NCI-H2227 (cell line): ENCODE measurements around the gene RNF222.
"Not testable (repeated sequence)": the region's sequence is repeated elsewhere in the genome, so short reads cannot be mapped to it uniquely, and the experiment has no call there.

Experiments used
- DNase-seq: peaks from one replicate; lab custom pipeline; 2025; ENCODE audit not compliant: unreplicated experiment; lab: John Stamatoyannopoulos, UW

The RNF222 gene

DNA sequence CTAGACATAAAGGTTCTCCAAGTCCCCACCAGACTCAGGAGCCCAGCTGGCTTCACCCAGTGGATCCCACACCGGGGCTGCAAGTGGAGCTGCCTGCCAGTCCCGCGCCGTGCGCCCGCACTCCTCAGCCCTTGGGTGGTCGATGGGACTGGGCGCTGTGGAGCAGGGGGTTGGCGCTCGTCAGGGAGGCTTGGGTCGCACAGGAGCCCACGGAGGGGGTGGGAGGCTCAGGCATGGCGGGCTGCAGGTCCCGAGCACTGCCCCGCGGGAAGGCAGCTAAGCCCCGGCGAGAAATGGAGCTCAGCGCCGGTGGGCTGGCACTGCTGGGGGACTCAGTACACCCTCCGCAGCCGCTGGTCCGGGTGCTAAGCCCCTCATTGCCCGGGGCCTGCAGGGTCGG, 50.6 kb downstream of the RNF222 start:
- not testable (repeated sequence) for DNase-seq

- no peak for DNase-seq
These were observed 51.5 kb downstream of the RNF222 start for GRCh38 chr17:8345951-8346665.

DNA sequence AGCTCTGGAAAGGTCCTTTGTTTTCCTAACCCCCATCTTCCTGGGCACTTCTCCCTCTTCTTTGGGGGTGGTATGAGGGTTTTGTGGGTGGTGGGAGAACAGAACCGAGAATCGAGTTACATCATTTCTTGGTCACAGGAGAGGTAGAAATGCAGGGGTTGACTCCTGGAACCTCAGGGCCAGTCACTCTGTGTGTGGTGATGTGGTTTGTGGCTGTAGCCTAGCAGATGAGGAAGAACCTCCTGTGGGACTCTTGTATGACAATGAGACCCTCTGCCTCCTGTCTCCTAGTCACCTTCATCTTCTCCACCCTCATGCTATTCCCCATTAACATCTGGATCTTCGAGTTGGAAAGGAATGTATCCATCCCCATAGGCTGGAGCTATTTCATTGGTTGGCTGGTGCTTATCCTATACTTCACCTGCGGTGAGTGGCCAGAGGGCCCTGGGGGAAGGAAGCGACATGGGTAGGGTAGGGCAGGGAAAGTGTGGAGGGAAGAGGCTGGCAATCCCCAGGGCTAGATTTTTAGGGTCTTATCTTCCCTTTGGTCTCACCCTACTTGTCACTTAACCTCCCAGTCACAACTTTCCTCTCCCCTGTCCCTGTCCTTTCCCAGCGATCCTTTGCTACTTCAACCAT, 52.5 kb downstream of the RNF222 start:
- DNase-seq, result no peak

DNA sequence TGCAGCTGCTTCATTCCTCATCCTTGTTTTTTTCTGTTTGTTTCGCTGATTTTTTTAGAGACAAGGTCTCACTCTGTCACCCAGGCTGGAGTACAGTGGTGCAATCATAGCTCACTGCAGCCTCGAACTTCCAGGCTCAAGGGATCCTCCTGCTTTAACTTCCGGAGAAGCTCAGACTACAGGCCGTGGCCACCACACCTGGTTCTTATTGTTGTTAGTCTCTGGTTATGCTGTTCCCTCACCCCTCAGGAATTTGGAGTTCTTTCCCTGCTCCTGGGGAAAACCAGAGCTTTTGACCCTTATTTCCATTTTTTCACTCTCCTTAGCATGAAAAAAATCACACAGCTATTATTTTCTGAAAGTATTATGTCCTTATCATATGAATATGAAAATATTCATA, 56.2 kb downstream of the RNF222 start:
- no peak for DNase-seq
